GM19397 (cell line): ENCODE results near the gene PASK.
"Not testable (repeated sequence)": the region's sequence is repeated elsewhere in the genome, so short reads cannot be mapped to it uniquely, and the experiment has no call there.

ENCODE experiments used
- ATAC-seq: cut with Tn5 transposase; IDR thresholded peaks from one replicate; pipeline ENCODE4 v1.9.1; 2021; ENCODE audit warnings: mild to moderate bottlenecking, moderate library complexity; ENCODE audit not compliant: unreplicated experiment

PASK gene

GRCh38 chr2:241148891-241149674 is at the start of gene PASK:
Gene PASK, minus strand, starts transcription at chr2:241149472. Its CDS starts 6,440 bp downstream, at chr2:241143032.
- ATAC-seq = peak; percentile 64

DNA sequence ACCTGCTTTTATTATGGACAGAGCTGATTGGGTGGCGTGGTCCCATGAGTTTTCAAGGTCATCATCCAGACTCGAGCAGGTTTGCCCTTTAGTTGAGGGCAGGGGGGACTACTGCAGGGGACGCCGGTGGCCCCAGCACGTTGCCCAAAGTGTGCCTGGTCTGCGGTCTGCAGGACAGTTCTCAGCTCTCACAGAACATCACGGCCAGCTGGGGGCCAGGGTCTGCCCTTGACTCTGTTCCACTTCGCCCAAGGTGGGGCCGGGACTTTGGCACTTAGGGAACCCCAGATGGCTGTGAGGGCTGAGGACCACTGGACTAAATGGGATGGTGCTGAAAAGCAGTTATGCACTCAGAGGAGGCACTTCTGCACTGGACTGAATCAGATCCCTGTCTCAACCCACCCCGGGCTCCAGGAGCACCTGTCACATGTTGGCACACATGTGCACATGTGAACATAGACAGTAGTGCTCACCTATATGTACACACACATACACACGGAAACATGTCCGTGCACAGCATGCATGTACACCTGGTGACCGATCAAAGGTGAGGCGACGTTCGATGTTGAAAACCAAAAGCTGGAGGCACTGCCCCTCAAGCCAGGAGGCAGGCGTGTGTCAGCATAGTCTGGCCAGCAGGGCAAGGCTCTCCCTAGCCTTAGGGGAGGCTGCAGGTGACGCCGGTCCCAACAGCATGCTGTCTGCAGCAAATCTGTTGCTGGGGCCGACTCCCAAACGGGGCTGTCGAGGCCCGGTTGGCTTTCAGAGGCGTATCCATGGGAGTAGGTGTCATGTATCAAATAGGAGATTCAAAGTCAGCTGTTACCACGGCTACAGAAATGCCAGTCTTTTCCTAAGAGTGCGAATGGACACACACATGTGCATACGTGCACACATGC is 49.4 kb upstream of the PASK start:
- no peak for ATAC-seq

DNA sequence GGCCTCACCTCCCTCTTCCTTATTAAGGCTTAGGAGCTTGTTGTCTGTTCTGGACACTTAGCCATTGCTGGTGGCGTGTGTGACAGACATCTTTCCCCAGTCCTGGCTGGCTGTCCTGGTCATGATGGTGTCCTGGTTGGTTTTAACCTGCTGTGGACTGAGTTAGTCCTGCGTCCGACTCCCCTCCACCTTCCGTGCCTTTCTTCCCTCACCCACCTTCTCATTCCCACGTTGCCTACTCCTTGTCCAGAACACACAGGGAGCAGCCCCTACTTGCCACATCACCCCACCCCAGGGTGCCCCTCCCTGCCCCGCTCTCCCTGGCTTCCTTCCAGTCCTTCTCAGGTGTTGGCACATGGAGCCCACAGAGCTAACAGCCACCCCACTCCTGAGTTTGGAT is 48.7 kb upstream of the PASK start:
- ATAC-seq = no peak

GRCh38 chr2:241197246-241197645 is 48.0 kb upstream of the PASK start:
- ATAC-seq = not testable (repeated sequence)

DNA sequence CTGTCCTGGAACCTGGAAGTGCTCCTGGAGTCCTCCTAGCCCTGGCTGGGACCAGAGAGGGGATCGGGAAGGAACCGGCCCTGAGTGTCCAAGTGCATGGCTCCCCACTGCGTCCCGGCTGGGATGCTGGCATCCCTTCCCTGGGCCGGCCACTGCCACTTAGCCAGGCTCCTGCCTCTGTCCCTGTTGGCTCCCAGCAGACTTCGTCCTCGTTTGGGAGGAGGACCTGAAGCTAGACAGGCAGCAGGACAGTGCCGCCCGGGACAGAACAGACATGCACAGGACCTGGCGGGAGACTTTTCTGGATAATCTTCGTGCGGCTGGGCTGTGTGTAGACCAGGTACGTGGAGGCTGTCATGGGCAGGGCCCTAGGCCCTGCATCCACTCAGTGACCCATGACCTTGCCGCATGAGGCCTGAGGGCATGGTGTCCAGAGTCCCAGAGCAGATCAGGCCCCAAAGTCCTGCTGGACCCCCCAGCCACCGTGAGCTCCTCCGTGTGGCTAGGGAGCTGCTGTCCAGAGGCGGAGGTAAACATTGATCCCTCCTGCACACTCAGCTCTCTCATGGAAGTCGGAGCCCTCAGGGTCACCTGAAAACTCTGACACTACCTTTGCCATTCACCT is 46.3 kb upstream of the PASK start:
- ATAC-seq = no peak

GRCh38 chr2:241194811-241195210 is 45.5 kb upstream of the PASK start:
- ATAC-seq = no peak

- ATAC-seq = no peak
Measured at GRCh38 chr2:241193271-241193670, 44.0 kb upstream of the PASK start.

- ATAC-seq = no peak
Measured at GRCh38 chr2:241191081-241191480, 41.8 kb upstream of the PASK start.

GRCh38 chr2:241190291-241190981 is 41.2 kb upstream of the PASK start:
- ATAC-seq = no peak

DNA sequence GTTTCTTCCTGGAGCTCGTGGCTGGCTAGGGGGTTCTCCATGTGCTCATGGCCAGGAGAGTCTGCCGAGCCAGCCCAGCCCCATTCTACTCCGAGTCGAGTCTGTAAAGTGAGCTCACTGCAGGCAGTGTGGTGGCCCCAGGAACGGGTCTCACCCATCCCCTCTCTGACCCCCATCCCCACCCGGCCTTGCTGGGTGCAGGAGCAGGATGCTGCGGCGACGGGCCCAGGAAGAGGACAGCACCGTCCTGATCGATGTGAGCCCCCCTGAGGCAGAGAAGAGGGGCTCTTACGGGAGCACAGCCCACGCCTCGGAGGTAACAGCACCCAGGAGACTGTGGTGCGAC is 40.6 kb upstream of the PASK start:
- no peak for ATAC-seq

DNA sequence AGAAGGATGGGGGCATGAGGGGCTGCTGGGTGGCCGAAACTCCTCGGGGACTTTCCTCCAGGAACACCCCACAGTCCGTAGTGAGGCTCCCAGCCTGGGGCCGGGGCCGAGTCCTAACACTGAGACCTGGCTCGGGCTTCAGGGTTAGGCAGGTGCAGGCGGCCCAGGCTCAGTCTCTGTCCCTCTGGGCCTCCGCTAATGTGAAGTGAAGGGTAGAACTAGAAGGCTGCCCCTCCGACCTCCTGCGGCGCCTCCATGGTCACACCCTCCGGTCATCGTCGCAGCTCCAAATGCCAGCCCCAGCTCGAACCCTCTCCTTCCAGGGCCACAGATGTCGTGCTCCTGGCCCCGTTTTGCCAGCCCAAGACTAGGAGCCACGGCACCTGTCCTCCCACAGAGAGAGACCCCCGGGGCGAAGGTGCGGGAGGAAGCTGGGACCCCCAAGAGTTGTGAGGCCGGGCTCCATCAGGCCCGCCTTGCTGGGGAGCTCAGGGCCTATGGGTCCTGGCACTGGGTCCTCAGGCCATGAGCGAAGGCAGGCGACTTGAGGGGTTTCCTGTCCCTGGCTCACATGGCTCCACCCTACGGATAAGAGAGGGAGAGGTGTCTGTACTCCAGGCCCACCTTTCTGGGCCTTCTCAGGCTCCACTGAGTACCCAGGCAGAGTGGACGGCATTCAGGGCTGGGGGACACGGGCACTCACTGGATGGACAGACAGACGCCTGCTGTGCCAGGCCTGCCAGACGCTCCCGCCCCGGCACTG is 40.0 kb upstream of the PASK start:
- ATAC-seq = no peak

- no peak for ATAC-seq
Measured at GRCh38 chr2:241188361-241189092, 39.3 kb upstream of the PASK start, which contains the start of gene ANO7. Gene ANO7, plus strand, starts transcription at chr2:241188677. Its CDS starts 1,387 bp downstream, at chr2:241190064.

GRCh38 chr2:241187918-241188234 is 38.6 kb upstream of the PASK start:
- ATAC-seq = no peak

DNA sequence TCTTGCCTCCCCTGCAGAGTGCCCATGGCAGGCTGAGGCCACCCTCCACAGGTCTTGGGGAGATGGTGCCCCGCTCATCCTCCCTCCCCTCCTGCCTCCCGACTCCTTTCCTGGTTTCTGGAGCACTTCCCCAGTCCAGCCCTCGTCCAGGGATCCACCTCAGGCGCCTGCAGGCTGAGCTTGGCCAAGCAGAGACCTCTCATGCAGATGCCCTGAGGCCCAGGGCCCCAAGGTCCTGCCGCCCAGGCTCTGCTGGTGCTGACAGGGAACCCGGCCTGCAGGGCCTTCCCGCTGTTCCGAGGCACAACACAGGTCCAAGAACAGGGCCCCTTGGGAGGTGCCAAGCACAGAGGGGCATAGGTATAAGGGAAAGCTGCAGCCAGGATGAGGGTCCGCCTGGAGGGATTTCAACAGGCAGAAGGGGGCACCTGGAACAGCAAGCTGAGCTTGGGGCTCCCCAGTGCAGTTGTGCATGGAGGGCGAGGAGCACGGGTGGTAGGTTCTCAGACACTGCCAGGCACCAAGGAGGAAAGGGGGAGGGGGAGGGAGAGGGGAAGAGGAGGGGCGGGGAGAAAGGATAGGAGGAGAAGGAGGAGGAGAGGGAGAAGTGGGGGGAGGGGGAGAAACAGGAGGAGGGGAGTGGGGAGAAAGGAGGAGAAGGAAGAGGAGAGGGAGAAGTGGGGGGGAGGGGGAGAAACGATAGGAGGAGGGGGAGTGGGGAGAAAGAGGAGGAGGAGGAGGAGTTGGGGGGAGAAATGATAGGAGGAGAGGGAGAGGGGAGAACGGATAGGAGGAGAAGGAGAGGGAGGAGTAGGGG is 38.0 kb upstream of the PASK start:
- no peak for ATAC-seq

GRCh38 chr2:241185961-241186360 is 36.7 kb upstream of the PASK start:
- ATAC-seq = no peak

GRCh38 chr2:241184901-241185300 is 35.6 kb upstream of the PASK start:
- ATAC-seq = no peak

- ATAC-seq = no peak
Measured at GRCh38 chr2:241183221-241183620, 33.9 kb upstream of the PASK start.

DNA sequence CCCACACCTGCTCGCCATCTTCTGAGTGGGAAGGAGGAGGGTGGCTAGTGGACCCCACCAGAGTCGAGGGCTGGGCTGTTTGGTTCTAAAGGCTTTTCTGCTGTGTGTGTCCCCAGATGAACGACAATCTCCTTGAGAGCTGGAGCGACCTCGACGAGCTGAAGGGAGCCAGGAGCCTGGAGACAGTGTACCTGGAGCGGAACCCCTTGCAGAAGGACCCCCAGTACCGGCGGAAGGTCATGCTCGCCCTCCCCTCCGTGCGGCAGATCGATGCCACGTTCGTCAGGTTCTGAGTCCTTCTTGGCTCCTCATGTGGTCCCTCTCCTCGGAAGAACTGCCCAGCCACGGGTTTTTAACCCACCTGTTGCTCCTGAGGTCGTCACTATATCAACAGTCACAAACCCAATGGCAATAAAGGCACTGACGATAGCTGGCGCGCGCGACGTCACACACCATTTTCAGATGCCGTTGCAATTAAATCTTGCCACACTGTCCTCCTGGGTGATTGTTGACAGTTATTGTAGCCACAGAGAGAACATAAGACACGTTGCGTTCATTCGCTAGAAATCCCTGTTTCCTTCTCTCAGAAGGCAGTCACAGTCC is 33.4 kb upstream of the PASK start:
- ATAC-seq = no peak
